HepG2 (cell line): Measurements from ENCODE around the gene SLC28A1. TPM values are rescaled to one million over a fixed set of nuclear protein-coding genes. Genes with fewer than 3 reads are reported as not detected.
A peak's percentile ranks its signal among the peaks of the same experiment; 100 is the strongest.

Experiments
- CENPX ChIP-seq: sonication (generic); formaldehyde crosslinking; IDR thresholded peaks from 2 replicates; pipeline ENCODE4 v1.9.0; 2021; ENCODE audit warnings: mild to moderate bottlenecking, missing genetic modification reagents, moderate library complexity
- HDAC2 ChIP-seq: sonication (generic); formaldehyde crosslinking; IDR thresholded peaks from 2 replicates; pipeline ENCODE4 v1.4.0; 2020; ENCODE audit warnings: missing genetic modification reagents
- IRX3 ChIP-seq: sonication (generic); formaldehyde crosslinking; IDR thresholded peaks from 2 replicates; pipeline ENCODE4 v1.8.1; 2023; ENCODE audit warnings: mild to moderate bottlenecking, low read depth, missing genetic modification reagents, borderline replicate concordance
- JUN ChIP-seq: sonication (generic); formaldehyde crosslinking; IDR thresholded peaks from 2 replicates; pipeline ENCODE4 v1.4.0; 2020; ENCODE audit warnings: mild to moderate bottlenecking, missing genetic modification reagents
- KLF9 ChIP-seq: IDR thresholded peaks from 2 replicates; pipeline ENCODE4 v1.6.1; 2016; ENCODE audit warnings: low read depth
- MIER3 ChIP-seq: IDR thresholded peaks from 2 replicates; pipeline ENCODE4 v1.6.1; 2016; ENCODE audit warnings: missing compliant biosample characterization, borderline replicate concordance
- MNT ChIP-seq: fragments of 450-650 bp; IDR thresholded peaks from 2 replicates; pipeline ENCODE4 v1.6.1; 2016
- MXD3 ChIP-seq: IDR thresholded peaks from 2 replicates; pipeline ENCODE4 v1.6.1; 2016; ENCODE audit warnings: mild to moderate bottlenecking, missing biosample characterization, missing genetic modification reagents
- NFKB2 ChIP-seq: sonication (generic); formaldehyde crosslinking; IDR thresholded peaks from 2 replicates; pipeline ENCODE4 v1.4.0; 2020; ENCODE audit warnings: missing genetic modification reagents, borderline replicate concordance
- NR2C2 ChIP-seq: sonication (generic); formaldehyde crosslinking; IDR thresholded peaks from 2 replicates; pipeline ENCODE4 v1.4.0; 2020; ENCODE audit warnings: missing genetic modification reagents, mild to moderate bottlenecking, moderate library complexity, borderline replicate concordance
- RFX3 ChIP-seq: IDR thresholded peaks from 2 replicates; pipeline ENCODE4 v1.6.1; 2016; ENCODE audit warnings: missing biosample characterization, missing genetic modification reagents
- SIX4 ChIP-seq: sonication (generic); formaldehyde crosslinking; IDR thresholded peaks from 2 replicates; pipeline ENCODE4 v1.4.0; 2020; ENCODE audit warnings: missing genetic modification reagents
- SPEN ChIP-seq: sonication (generic); formaldehyde crosslinking; IDR thresholded peaks from 2 replicates; pipeline ENCODE4 v1.5.1; 2020; ENCODE audit warnings: low read depth, mild to moderate bottlenecking, missing genetic modification reagents
- SRSF4 ChIP-seq: fragments of 200-400 bp; formaldehyde crosslinking; IDR thresholded peaks from one replicate; pipeline ENCODE4 v1.6.1; 2018; ENCODE audit warnings: mild to moderate bottlenecking, low read depth, low read length, moderate library complexity; ENCODE audit not compliant: poor library complexity, severe bottlenecking
- TEAD2 ChIP-seq: sonication (generic); formaldehyde crosslinking; IDR thresholded peaks from 2 replicates; pipeline ENCODE4 v1.9.0; 2021; ENCODE audit warnings: missing genetic modification reagents
- TIGD3 ChIP-seq: sonication (generic); formaldehyde crosslinking; IDR thresholded peaks from 2 replicates; pipeline ENCODE4 v1.5.1; 2020; ENCODE audit warnings: mild to moderate bottlenecking, missing genetic modification reagents, borderline replicate concordance
- ZFY ChIP-seq: sonication (generic); formaldehyde crosslinking; IDR thresholded peaks from 2 replicates; pipeline ENCODE4 v1.4.0; 2020; ENCODE audit warnings: missing genetic modification reagents
- ZGPAT ChIP-seq: IDR thresholded peaks from 2 replicates; pipeline ENCODE4 v1.6.1; 2016; ENCODE audit warnings: mild to moderate bottlenecking
- ZNF280D ChIP-seq: sonication (generic); formaldehyde crosslinking; IDR thresholded peaks from 2 replicates; pipeline ENCODE4 v1.5.1; 2020; ENCODE audit warnings: mild to moderate bottlenecking, missing genetic modification reagents
- ZNF441 ChIP-seq: sonication (generic); formaldehyde crosslinking; IDR thresholded peaks from 2 replicates; pipeline ENCODE4 v1.7.0; 2021; ENCODE audit warnings: missing genetic modification reagents, borderline replicate concordance
- ZNF879 ChIP-seq: sonication (generic); formaldehyde crosslinking; IDR thresholded peaks from 2 replicates; pipeline ENCODE4 v1.8.1; 2023; ENCODE audit warnings: missing genetic modification reagents
- ZSCAN30 ChIP-seq: sonication (generic); formaldehyde crosslinking; IDR thresholded peaks from 2 replicates; pipeline ENCODE4 v1.5.0; 2020; ENCODE audit warnings: mild to moderate bottlenecking, missing genetic modification reagents
- polyA plus RNA-seq, 8 experiments: library from polyadenylated mRNA; depleted of rRNA in 3 of 8; stranded (reverse) in 7 of 8; unstranded in 1 of 8; fragments of >200 nt; fragmentation: Illumina TruSeq in 4 of 8; extraction: Trizol in 4 of 8; gene quantifications; 2 replicates each; pipeline versions ENCODE4 v1.2.1 to v1.2.3, GENCODE V29; 2011 to 2016; ENCODE audit warnings: low read depth in 4 of 8, missing spikeins in 1 of 8, mixed read lengths in 1 of 8; ENCODE audit not compliant: insufficient read depth in 1 of 8
- total RNA-seq, 5 experiments: library from RNA; depleted of rRNA; stranded (reverse); fragments of >200 nt; fragmentation: Illumina TruSeq; extraction: Trizol; gene quantifications; 2 replicates each; pipeline ENCODE4 v1.2.3, GENCODE V29; 2016; ENCODE audit warnings: low read depth in 1 of 5

SLC28A1 gene
- total and polyA plus RNA-seq, 2 of the 13 experiments (the other 11 are each of a cell fraction or from before 2014, with no cell fraction given), result 0.31 to 5.8 TPM

- TF ChIP-seq ZSCAN30 (peak; percentile 47), ZNF280D (no peak), ZNF879 (peak; percentile 9; the same call in 1 of the 2 replicates), ZGPAT (CRISPR knock-in tag) (peak; percentile 63), NFKB2 (CRISPR knock-in tag) (peak; percentile 79), ZFY (CRISPR knock-in tag) (peak; percentile 51), SIX4 (CRISPR knock-in tag) (peak; percentile 57; the same call in 1 of the 2 replicates), NR2C2 (CRISPR knock-in tag) (peak; percentile 84), SPEN (peak; percentile 52; the same call in 1 of the 2 replicates), MXD3 (CRISPR knock-in tag) (peak; percentile 62), JUN (CRISPR knock-in tag) (no peak), ZNF441 (peak; percentile 78), TIGD3 (CRISPR knock-in tag) (no peak), CENPX (no peak), IRX3 (CRISPR knock-in tag) (no peak), MNT (peak; percentile 25), MIER3 (0 out of 2 replicates have a peak, but pooled peaks have one; percentile 75), KLF9 (peak; percentile 99), RFX3 (CRISPR knock-in tag) (no peak), HDAC2 (CRISPR knock-in tag) (peak; percentile 76), TEAD2 (CRISPR knock-in tag) (no peak), SRSF4 (no peak)
These were observed 96.0 kb downstream of the SLC28A1 start (continued) for GRCh38 chr15:84980196-84981053.
